BJ (cell line): ENCODE results near the gene DAPK3. TPM values are rescaled to one million over a fixed set of nuclear protein-coding genes. Genes with fewer than 3 reads are reported as not detected.
A peak's percentile ranks its signal among the peaks of the same experiment; 100 is the strongest.

Experiments
- CTCF ChIA-PET: fragments of 350-600 bp; formaldehyde crosslinking; extraction: SDS; loops from one replicate; lab custom pipeline; 2021; ENCODE audit warnings: antibody characterized with exemption, inconsistent platforms; lab: Yijun Ruan, JAX
- POLR2A ChIA-PET: fragments of 300-600 bp; sonication (Branson Sonifier 250); formaldehyde crosslinking; extraction: SDS; loops from one replicate; lab custom pipeline; 2021; ENCODE audit warnings: antibody characterized with exemption; lab: Charles Lee
- DNase-seq: peaks from one replicate; pipeline ENCODE4 v3.0.0-alpha.2; 2011; ENCODE audit warnings: low read depth
- H3K27me3 ChIP-seq: 2 replicates; pipeline ENCODE4 v1.6.0; 2011; ENCODE audit warnings: low read length; ENCODE audit not compliant: control insufficient read depth, insufficient read depth
- H3K36me3 ChIP-seq: 2 replicates; pipeline ENCODE4 v1.5.1; 2011; ENCODE audit warnings: low read length; ENCODE audit not compliant: control insufficient read depth, insufficient read depth
- H3K4me3 ChIP-seq: 2 replicates; pipeline ENCODE4 v1.5.1; 2011; ENCODE audit warnings: low read depth, mild to moderate bottlenecking, control low read depth, low read length
- polyA plus RNA-seq: library from polyadenylated mRNA; depleted of rRNA; stranded (reverse); fragments of >200 nt; gene quantifications from 2 replicates; pipeline ENCODE4 v1.2.3, GENCODE V29; 2011
- TF ChIP-seq, protein P1 (sequence below): IDR thresholded peaks from 2 replicates; pipeline ENCODE4 v1.5.1; 2011; ENCODE audit warnings: low read depth, mild to moderate bottlenecking, control low read depth, inconsistent platforms, low read length, moderate library complexity; ENCODE audit not compliant: insufficient read depth

The DAPK3 gene
- polyA plus RNA-seq, 1 experiment, result 178 TPM

DNA sequence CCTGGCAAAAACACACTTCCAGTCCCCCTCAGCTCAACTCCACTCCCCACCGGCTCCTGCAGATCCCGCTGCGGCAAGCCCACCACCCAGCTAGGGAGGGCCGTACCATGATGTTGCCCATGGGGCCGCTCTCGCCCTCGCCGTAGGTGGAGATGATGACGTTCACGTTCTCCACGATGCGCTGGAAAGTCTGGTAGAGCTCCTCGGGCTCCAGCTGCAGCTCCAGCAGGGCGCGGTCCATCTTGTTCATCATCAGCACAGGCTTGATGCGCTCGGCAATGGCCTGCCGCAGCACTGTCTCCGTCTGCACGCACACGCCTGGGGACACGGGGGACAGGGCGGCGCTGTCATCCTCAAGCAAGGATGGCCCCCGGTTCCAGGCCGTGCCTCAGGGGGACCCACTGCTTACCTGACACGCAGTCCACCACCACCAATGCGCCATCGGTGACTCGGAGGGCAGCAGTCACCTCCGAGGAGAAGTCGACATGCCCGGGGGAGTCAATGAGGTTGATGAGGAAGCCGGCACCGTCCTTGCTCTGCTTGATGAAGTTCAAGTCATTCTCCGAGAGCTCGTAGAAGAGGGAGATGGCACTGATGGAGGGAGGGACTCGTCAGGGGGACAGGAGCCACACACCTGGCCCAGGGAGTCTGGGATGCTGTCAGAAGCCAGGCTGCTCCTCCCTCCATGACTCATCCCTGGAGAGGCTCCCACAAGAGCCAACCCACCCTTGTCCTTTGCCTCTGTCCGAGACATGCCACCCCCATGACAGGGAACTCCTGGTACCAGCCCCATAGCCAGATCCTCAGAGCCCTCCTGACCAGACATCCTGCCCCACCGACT, 12.0 kb upstream of the DAPK3 start:
- POLR2A ChIA-PET, result interaction anchor here (0.6 to 1.9 kb wide), 2 partner anchors 12 to 14 kb away, joined by 3 to 9 read pairs; partner anchors contain the start of gene DAPK3
- CTCF ChIA-PET, result interaction anchor here (0.9 to 2.6 kb wide), 4 partner anchors 10 to 221 kb away, joined by 3 to 10 read pairs (median 6); partner anchors contain the start of gene DAPK3
- TF ChIP-seq, protein P1, sequence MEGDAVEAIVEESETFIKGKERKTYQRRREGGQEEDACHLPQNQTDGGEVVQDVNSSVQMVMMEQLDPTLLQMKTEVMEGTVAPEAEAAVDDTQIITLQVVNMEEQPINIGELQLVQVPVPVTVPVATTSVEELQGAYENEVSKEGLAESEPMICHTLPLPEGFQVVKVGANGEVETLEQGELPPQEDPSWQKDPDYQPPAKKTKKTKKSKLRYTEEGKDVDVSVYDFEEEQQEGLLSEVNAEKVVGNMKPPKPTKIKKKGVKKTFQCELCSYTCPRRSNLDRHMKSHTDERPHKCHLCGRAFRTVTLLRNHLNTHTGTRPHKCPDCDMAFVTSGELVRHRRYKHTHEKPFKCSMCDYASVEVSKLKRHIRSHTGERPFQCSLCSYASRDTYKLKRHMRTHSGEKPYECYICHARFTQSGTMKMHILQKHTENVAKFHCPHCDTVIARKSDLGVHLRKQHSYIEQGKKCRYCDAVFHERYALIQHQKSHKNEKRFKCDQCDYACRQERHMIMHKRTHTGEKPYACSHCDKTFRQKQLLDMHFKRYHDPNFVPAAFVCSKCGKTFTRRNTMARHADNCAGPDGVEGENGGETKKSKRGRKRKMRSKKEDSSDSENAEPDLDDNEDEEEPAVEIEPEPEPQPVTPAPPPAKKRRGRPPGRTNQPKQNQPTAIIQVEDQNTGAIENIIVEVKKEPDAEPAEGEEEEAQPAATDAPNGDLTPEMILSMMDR, result no peak
- Histone ChIP-seq H3K36me3 (peaks cover 58% of the 10 kb centered on the region), H3K27me3 (no peaks in the 10 kb centered on the region), H3K4me3 (peak overlapping the region; percentile 68)
- DNase-seq, result no peak

DNA sequence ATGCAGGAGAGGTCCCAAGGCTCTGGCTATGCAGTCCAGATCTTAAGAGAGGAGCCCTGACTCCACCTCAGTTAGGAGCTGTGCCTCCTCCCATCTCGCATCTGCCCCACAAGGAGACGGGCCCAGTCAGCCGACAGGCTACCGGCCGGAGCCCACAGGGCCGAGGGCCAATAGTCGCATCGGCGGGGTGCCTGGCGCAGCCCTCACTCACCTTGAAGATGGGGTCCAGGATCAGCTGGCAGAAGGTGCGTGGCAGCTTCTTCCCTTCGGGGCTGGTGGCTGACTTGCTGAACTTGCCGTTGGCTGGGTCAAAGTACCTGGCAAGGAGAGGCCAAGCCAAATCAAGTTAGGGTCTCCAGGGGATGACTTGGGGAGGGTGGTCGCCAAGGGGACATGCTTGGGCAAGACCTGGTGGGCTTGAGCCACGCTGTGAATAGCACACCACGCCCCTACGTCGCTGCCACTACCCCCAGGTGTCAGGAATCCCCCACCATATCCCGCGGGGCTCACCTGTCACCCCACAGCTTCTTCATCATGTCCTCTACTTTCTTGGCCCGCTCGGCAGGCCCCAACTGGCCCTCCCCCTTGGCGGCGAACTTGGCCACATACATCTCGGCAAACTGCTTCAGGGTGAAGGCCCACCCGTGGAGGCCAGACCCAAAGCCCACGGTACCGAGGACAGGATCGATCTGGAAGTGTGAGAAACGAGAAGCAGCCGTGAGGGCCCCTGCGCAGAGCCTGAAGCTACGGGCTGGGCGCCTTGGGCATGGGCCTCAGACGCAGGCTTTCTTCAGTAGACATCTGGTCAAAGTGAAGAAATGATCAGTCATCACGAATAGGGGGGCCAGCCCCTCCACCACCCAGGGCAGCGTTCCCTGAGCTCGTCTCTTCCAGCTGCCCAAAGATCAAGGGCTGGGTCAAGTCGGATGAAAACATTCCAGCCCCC, 11.1 kb upstream of the DAPK3 start:
- no peak for DNase-seq
- ChIA-PET POLR2A (interaction anchor here (0.6 to 1.9 kb wide), 3 partner anchors 11 to 13 kb away, joined by 3 to 9 read pairs (median 4); partner anchors contain the start of gene DAPK3), CTCF (interaction anchor here (0.9 to 2.6 kb wide), 3 partner anchors 10 to 13 kb away, joined by 3 to 10 read pairs (median 3); no protein-coding TSS in a partner anchor)
- TF ChIP-seq, protein P1, result no peak
- Histone ChIP-seq H3K36me3 (peaks cover 67% of the 10 kb centered on the region), H3K4me3 (no peak overlapping the region), H3K27me3 (no peaks in the 10 kb centered on the region)

DNA sequence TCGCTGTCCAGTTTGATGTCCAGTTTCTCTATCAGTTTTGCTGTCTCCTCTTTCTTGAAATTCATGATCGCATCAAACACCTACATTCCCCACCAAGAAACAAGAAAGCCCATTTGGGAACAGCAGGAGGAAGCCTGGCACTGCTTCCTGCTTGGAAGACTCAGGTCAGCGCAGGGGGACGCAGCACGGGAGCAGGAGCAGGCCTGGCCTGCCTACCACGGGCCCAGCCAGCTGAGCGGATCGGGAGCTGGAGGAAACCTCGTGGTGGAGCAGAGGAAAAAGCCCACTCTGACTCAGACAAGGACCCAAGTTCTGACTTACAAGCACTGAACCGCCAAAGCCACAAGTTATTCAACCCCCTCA, 10.5 kb upstream of the DAPK3 start:
- ChIA-PET CTCF (interaction anchor here (1.2 kb wide), 1 partner anchor 12 kb away, joined by 3 read pairs; no protein-coding TSS in a partner anchor), POLR2A (interaction anchor here (1.5 to 1.9 kb wide), 2 partner anchors 10 to 12 kb away, joined by 4 to 9 read pairs; partner anchors contain the start of gene DAPK3)
- Histone ChIP-seq H3K27me3 (no peaks in the 10 kb centered on the region), H3K4me3 (no peak overlapping the region), H3K36me3 (peaks cover 74% of the 10 kb centered on the region)
- DNase-seq, result no peak
- TF ChIP-seq, protein P1, result no peak

- DNase-seq, result no peak
- CTCF ChIA-PET, result interaction anchor here (1.2 to 1.4 kb wide), 2 partner anchors 9 to 12 kb away, joined by 3 to 5 read pairs; partner anchors contain the start of gene DAPK3
- Histone ChIP-seq H3K4me3 (no peak overlapping the region), H3K27me3 (no peaks in the 10 kb centered on the region), H3K36me3 (peaks cover 79% of the 10 kb centered on the region)
- TF ChIP-seq, protein P1, result no peak
- POLR2A ChIA-PET, result interaction anchor here (1.5 kb wide), 1 partner anchor 12 kb away, joined by 4 read pairs; no protein-coding TSS in a partner anchor
Measured at GRCh38 chr19:3980353-3981251, 9.7 kb upstream of the DAPK3 start.
